Measurements from ENCODE around the gene FOXA1. TPM values are rescaled to one million over a fixed set of nuclear protein-coding genes. Genes with fewer than 3 reads are reported as not detected.

FOXA1 gene
- 10 to 100 TPM in 2 of 4 donors, 1 to 10 TPM in 2; 4.8 to 14.4 (median 8.3) TPM for total RNA-seq

DNA sequence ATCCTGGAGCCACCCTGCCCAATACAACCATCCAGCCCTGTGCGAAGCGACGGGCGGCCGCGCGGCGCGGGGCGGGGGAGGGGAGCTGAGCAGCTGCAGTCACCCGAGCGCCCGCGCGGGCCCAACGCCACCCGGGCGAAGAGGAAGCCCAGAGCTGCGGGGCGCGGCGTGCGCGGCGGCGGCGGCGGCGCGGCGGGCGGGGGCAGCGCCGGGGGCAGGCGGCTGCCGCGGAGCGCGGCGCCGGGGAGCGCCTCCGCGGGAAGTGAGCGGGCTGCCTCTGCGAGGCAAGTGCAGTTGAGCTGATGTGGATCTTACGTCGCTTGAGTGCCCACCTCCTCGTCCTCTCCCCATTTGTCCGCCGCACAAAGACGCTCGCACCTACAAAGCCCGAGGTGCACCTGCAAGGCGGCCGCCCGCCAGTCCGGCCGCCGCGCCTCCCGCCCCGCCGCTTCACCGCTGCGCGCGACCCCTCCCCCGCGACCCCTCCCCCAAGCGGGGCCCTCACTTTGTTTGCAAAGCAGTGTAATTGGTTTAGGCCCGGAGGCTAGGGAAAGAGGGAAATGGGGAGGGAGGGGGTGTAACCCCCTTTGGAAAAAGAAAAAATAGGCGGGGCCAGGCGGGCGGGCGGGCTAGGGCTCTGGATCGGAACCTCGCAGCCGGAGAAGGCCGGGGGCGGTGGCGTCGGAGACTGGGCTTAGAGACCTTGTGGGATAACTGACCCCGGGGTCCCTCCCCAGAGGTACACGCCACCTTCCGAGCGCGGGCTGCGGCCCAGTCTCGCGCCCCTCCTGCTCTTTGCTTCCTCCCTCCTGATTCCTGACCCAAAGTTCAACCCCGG lies at the start of gene FOXA1, which contains the start of gene TTC6:
Gene FOXA1 (minus strand): TSS at position 279 of the 838 bp plus-strand sequence. CDS start 277 bp downstream, at position 2.
Gene TTC6 (plus strand): TSS at position 659 of the 838 bp plus-strand sequence. CDS start 26,436 bp downstream, outside the sequence.
- TF ChIP-seq POLR2A (IDR thresholded peaks at IDR 0.05) (no peak), POLR2AphosphoS5 (IDR thresholded peaks at IDR 0.05) (no peak), EP300 (IDR thresholded peaks at IDR 0.05) (no peak)
- TF ChIP-seq, protein P1, sequence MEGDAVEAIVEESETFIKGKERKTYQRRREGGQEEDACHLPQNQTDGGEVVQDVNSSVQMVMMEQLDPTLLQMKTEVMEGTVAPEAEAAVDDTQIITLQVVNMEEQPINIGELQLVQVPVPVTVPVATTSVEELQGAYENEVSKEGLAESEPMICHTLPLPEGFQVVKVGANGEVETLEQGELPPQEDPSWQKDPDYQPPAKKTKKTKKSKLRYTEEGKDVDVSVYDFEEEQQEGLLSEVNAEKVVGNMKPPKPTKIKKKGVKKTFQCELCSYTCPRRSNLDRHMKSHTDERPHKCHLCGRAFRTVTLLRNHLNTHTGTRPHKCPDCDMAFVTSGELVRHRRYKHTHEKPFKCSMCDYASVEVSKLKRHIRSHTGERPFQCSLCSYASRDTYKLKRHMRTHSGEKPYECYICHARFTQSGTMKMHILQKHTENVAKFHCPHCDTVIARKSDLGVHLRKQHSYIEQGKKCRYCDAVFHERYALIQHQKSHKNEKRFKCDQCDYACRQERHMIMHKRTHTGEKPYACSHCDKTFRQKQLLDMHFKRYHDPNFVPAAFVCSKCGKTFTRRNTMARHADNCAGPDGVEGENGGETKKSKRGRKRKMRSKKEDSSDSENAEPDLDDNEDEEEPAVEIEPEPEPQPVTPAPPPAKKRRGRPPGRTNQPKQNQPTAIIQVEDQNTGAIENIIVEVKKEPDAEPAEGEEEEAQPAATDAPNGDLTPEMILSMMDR (IDR thresholded peaks at IDR 0.05) = no peak
- H3K4me1 ChIP-seq = peaks cover 59% of the 10 kb centered on the region
- WGBS = 2% methylated on average over 57 of the region's 92 CpGs
- peak within 1 kb of the TSS; percentile 52 for H3K4me3 ChIP-seq
- H3K27ac ChIP-seq = peak within 1 kb of the TSS; percentile 46
- H3K27me3 ChIP-seq = peaks cover 96% of the 10 kb centered on the region
- no peaks in the 10 kb centered on the region for H3K36me3 ChIP-seq
- H3K9me3 ChIP-seq = no peaks in the 10 kb centered on the region
- DNase-seq (ENCODE audit: low spot score in 2 of 2) = no peak

DNA sequence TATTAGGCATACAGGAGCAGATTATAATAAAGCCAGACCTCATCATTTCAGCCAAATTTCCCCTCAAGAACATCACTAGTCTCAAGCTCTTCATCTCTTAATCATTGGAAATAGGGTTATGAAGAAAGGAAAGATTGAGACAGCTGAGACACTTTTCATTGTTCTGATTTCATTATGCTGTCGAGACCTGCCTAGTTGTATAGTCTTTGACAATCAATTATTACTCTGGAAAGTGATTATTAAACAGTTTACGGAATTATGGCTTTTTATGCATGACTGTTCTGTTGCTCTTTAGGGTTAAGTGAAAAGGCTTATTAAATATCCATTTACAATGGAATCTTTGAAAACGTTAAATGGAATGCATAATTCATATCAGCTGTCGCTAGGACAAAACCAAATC lies 48.7 kb upstream of the FOXA1 start:
- no peaks in the 10 kb centered on the region for H3K9me3 ChIP-seq
- no peak for TF ChIP-seq EP300 (IDR thresholded peaks at IDR 0.05)
- TF ChIP-seq POLR2AphosphoS5 (IDR thresholded peaks at IDR 0.05) = no peak
- TF ChIP-seq, protein P1 (IDR thresholded peaks at IDR 0.05) = no peak
- no peak for TF ChIP-seq POLR2A (IDR thresholded peaks at IDR 0.05)
- no peaks in the 10 kb centered on the region for H3K4me1 ChIP-seq
- 57% methylated on average over 4 of the region's 4 CpGs for WGBS
- H3K4me3 ChIP-seq = no peak overlapping the region
- no peak overlapping the region for H3K27ac ChIP-seq
- H3K27me3 ChIP-seq = no peaks in the 10 kb centered on the region
- DNase-seq (ENCODE audit: low spot score in 2 of 2) = no peak
- no peaks in the 10 kb centered on the region for H3K36me3 ChIP-seq

DNA sequence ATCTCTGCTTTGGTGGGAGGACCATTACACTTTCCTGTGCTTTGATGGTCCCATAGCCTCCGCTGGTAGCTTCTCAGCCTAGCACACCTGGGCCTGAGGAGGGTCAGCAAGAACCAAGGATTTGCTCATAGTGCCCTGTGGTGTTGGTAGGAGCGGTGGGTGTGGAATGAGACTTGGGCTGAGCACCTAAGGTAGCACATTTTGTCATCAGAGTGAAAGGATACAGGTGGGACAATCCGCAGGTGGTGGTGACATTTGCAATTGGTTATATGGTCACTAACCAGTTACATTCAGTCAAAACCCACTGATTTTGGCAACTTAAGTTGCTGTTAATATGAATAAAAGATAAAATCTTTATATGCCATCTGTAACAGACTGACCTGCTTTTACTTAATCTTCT lies 47.1 kb upstream of the FOXA1 start:
- no peaks in the 10 kb centered on the region for H3K36me3 ChIP-seq
- no peak overlapping the region for H3K27ac ChIP-seq
- TF ChIP-seq POLR2AphosphoS5 (IDR thresholded peaks at IDR 0.05) (no peak), EP300 (IDR thresholded peaks at IDR 0.05) (no peak), POLR2A (IDR thresholded peaks at IDR 0.05) (no peak)
- TF ChIP-seq, protein P1 (IDR thresholded peaks at IDR 0.05) = no peak
- no peak for DNase-seq (ENCODE audit: low spot score in 2 of 2)
- H3K4me3 ChIP-seq = no peak overlapping the region
- no peaks in the 10 kb centered on the region for H3K9me3 ChIP-seq
- 91% methylated on average over 3 of the region's 3 CpGs for WGBS
- no peaks in the 10 kb centered on the region for H3K4me1 ChIP-seq
- no peaks in the 10 kb centered on the region for H3K27me3 ChIP-seq

DNA sequence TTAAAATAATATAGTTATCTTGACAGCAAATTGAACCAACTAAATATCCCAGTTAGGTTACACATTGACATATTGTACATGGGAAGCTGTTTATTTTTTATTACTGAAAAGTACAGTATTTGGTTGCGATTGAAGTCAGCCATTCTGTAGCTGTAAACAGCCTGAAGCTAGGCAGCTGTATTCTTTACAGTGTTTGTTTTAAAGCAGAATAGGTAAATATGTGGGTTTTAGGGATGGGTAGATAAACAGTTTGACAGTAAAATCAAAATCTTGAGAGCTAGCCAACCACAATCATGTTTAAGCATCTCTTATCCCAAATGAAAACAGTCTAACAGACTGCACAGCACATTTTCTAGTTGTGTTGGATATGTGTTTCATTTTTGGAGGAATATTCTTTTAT lies 46.1 kb upstream of the FOXA1 start:
- Histone ChIP-seq H3K4me1 (no peaks in the 10 kb centered on the region), H3K9me3 (no peaks in the 10 kb centered on the region), H3K4me3 (no peak overlapping the region), H3K36me3 (no peaks in the 10 kb centered on the region), H3K27ac (no peak overlapping the region), H3K27me3 (no peaks in the 10 kb centered on the region)
- TF ChIP-seq, protein P1 (IDR thresholded peaks at IDR 0.05) = no peak
- TF ChIP-seq EP300 (IDR thresholded peaks at IDR 0.05) = no peak
- TF ChIP-seq POLR2A (IDR thresholded peaks at IDR 0.05) = no peak
- TF ChIP-seq POLR2AphosphoS5 (IDR thresholded peaks at IDR 0.05) = no peak
- no peak for DNase-seq (ENCODE audit: low spot score in 2 of 2)
- WGBS = 81% methylated on average over 1 of the region's 1 CpG

DNA sequence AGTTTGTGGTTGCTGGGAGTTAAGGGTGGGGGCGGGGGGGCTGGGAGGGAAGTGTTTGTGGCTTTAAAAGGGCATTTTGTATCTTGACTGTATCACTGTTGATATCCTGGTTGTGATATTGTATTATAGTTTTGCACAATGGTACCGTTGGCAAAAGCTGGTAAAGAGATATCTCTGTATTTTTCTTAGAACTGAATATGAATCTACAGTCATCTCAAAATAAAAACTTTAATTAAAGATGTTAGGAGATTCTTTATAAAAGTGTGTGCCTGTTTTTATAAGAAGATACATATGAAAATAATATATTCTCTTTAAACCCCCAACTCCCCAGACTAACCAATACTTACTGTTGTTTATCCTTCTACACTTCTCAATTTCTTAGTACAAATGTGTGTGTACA lies 43.5 kb upstream of the FOXA1 start:
- WGBS = 79% methylated on average over 2 of the region's 2 CpGs
- TF ChIP-seq POLR2AphosphoS5 (IDR thresholded peaks at IDR 0.05) = no peak
- no peak for TF ChIP-seq POLR2A (IDR thresholded peaks at IDR 0.05)
- no peak for TF ChIP-seq EP300 (IDR thresholded peaks at IDR 0.05)
- TF ChIP-seq, protein P1 (IDR thresholded peaks at IDR 0.05) = no peak
- H3K4me3 ChIP-seq = no peak overlapping the region

More for the DNA sequence above, 43.5 kb upstream of the FOXA1 start:
- Histone ChIP-seq H3K36me3 (no peaks in the 10 kb centered on the region), H3K4me1 (no peaks in the 10 kb centered on the region), H3K9me3 (no peaks in the 10 kb centered on the region), H3K27ac (no peak overlapping the region), H3K27me3 (no peaks in the 10 kb centered on the region)
- DNase-seq (ENCODE audit: low spot score in 2 of 2) = no peak
